GM12891 (cell line): ENCODE measurements around the gene REV1.
"Not testable (repeated sequence)": the region's sequence is repeated elsewhere in the genome, so short reads cannot be mapped to it uniquely, and the experiment has no call there.

Experiments
- DNase-seq: peaks from one replicate; pipeline ENCODE4 v3.0.0; 2011; ENCODE audit warnings: low spot score; ENCODE audit not compliant: insufficient read length
- FAIRE-seq: peaks from 2 replicates; lab custom pipeline; 2011; peaks lifted over from hg19 to GRCh38; lab: Jason Lieb, UNC
- PAX5 ChIP-seq: IDR thresholded peaks from 2 replicates; pipeline ENCODE4 v1.6.1; 2011; ENCODE audit warnings: low read length, moderate library complexity, mild to moderate bottlenecking; ENCODE audit not compliant: insufficient read depth, severe bottlenecking
- POLR2A ChIP-seq: IDR thresholded peaks from 2 replicates; pipeline ENCODE4 v1.6.1; 2011; ENCODE audit warnings: low read depth, low read length, control low read depth
- POLR2AphosphoS5 ChIP-seq: IDR thresholded peaks from 2 replicates; pipeline ENCODE4 v1.6.1; 2011; ENCODE audit warnings: low read depth, low read length, control low read depth
- POU2F2 ChIP-seq: IDR thresholded peaks from 2 replicates; pipeline ENCODE4 v1.6.1; 2011; ENCODE audit warnings: low read depth, mild to moderate bottlenecking, control low read depth, low read length, moderate library complexity
- SPI1 ChIP-seq: IDR thresholded peaks from 2 replicates; pipeline ENCODE4 v1.6.1; 2011; ENCODE audit warnings: low read depth, low read length, control low read depth
- TAF1 ChIP-seq: IDR thresholded peaks from 2 replicates; pipeline ENCODE4 v1.6.1; 2011; ENCODE audit warnings: low read depth, low read length, control low read depth

REV1 gene

GRCh38 chr2:99373144-99373543 lies 116.7 kb downstream of the REV1 start:
- TF ChIP-seq SPI1 (no peak), POLR2A (no peak), POU2F2 (no peak), POLR2AphosphoS5 (no peak), PAX5 (no peak), TAF1 (no peak)
- no peak for DNase-seq
- peak; percentile 13 for FAIRE-seq

GRCh38 chr2:99368854-99369253 lies 121.0 kb downstream of the REV1 start:
- not testable (repeated sequence) for DNase-seq, FAIRE-seq

GRCh38 chr2:99365661-99366060 lies 124.2 kb downstream of the REV1 start:
- FAIRE-seq: no peak

GRCh38 chr2:99356853-99357252 lies 133.0 kb downstream of the REV1 start:
- DNase-seq: no peak
- TF ChIP-seq TAF1: no peak
- no peak for TF ChIP-seq PAX5
- no peak for TF ChIP-seq POLR2A
- TF ChIP-seq SPI1: no peak
- no peak for TF ChIP-seq POU2F2
- TF ChIP-seq POLR2AphosphoS5: no peak
- peak; percentile 58 for FAIRE-seq

More at GRCh38 chr2:99365661-99366060, 124.2 kb downstream of the REV1 start:
- DNase-seq: no peak
- TF ChIP-seq POLR2AphosphoS5 (no peak), POU2F2 (no peak), TAF1 (no peak), PAX5 (no peak), POLR2A (no peak), SPI1 (no peak)

- DNase-seq, FAIRE-seq: not testable (repeated sequence)
These were observed 135.0 kb downstream of the REV1 start for GRCh38 chr2:99354825-99355224.

- TF ChIP-seq POU2F2 (no peak), POLR2A (no peak), POLR2AphosphoS5 (no peak)
- DNase-seq (no peak), FAIRE-seq (peak; percentile 26)
These were observed 135.7 kb downstream of the REV1 start for GRCh38 chr2:99354070-99354469.
